HL-60 (cell line): ENCODE measurements around the gene ZNF593.

Experiments
- DNase-seq, 2 experiments: peaks; one replicate each; pipeline ENCODE4 v3.0.0-alpha.2; 2010 to 2020; ENCODE audit warnings: low read depth in 1 of 2, low spot score in 1 of 2
- H3K27ac ChIP-seq: fragments of 250-450 bp; sonication (Bioruptor Pico); replicated peaks from 2 replicates; pipeline ENCODE4 v1.5.1; 2020; ENCODE audit warnings: mild to moderate bottlenecking, moderate library complexity
- H3K27me3 ChIP-seq: fragments of 250-450 bp; sonication (Bioruptor Pico); 2 replicates; pipeline ENCODE4 v1.5.1; 2021; ENCODE audit warnings: mild to moderate bottlenecking, moderate library complexity; ENCODE audit not compliant: insufficient read depth, poor library complexity, severe bottlenecking
- H3K4me3 ChIP-seq: replicated peaks from 2 replicates; pipeline ENCODE4 v1.5.1; 2011; ENCODE audit warnings: mild to moderate bottlenecking, control low read depth, low read length; ENCODE audit not compliant: insufficient read depth
- CTCF ChIP-seq: IDR thresholded peaks from one replicate; pipeline ENCODE4 v1.5.1; 2011; ENCODE audit warnings: low read length, control low read depth, inconsistent platforms; ENCODE audit not compliant: insufficient read depth
- GABPA ChIP-seq: IDR thresholded peaks from 2 replicates; pipeline ENCODE4 v1.6.1; 2012; ENCODE audit warnings: low read depth
- POLR2AphosphoS5 ChIP-seq: IDR thresholded peaks from 2 replicates; pipeline ENCODE4 v1.6.1; 2012; ENCODE audit warnings: low read depth
- REST ChIP-seq: IDR thresholded peaks from 2 replicates; pipeline ENCODE4 v1.6.1; 2012; ENCODE audit warnings: low read depth; ENCODE audit not compliant: insufficient replicate concordance
- SPI1 ChIP-seq: IDR thresholded peaks from 2 replicates; pipeline ENCODE4 v1.6.1; 2012; ENCODE audit warnings: low read depth, mild to moderate bottlenecking, borderline replicate concordance

ZNF593 gene

GRCh38 chr1:26180010-26180506 is 10.3 kb downstream of the ZNF593 start:
- H3K27ac ChIP-seq: no peak overlapping the region
- TF ChIP-seq REST: no peak
- TF ChIP-seq POLR2AphosphoS5: no peak
- TF ChIP-seq SPI1: no peak
- TF ChIP-seq GABPA: no peak
- no peak for TF ChIP-seq CTCF
- no peaks in the 10 kb centered on the region for H3K27me3 ChIP-seq
- H3K4me3 ChIP-seq: no peak overlapping the region
- DNase-seq: no peak

- H3K27ac ChIP-seq: no peak overlapping the region
- DNase-seq: no peak
- TF ChIP-seq CTCF (no peak), GABPA (no peak), REST (no peak), POLR2AphosphoS5 (no peak), SPI1 (no peak)
- H3K4me3 ChIP-seq: no peak overlapping the region
- no peaks in the 10 kb centered on the region for H3K27me3 ChIP-seq
Measured at GRCh38 chr1:26181586-26182382, 12.1 kb downstream of the ZNF593 start.

- TF ChIP-seq SPI1: no peak
- no peak for TF ChIP-seq CTCF
- no peak for TF ChIP-seq GABPA
- TF ChIP-seq REST: no peak
- TF ChIP-seq POLR2AphosphoS5: no peak
- no peak for DNase-seq
- no peak overlapping the region for H3K4me3 ChIP-seq
- H3K27me3 ChIP-seq: no peaks in the 10 kb centered on the region
- no peak overlapping the region for H3K27ac ChIP-seq
Measured at GRCh38 chr1:26182383-26182696, 12.6 kb downstream of the ZNF593 start.
